IMR-90 (cell line): ENCODE data around the gene MUC5AC. TPM values are rescaled to one million over a fixed set of nuclear protein-coding genes. Genes with fewer than 3 reads are reported as not detected.
"Not testable (repeated sequence)": the region's sequence is repeated elsewhere in the genome, so short reads cannot be mapped to it uniquely, and the experiment has no call there.

Experiments
- ATAC-seq: fragments of 200-7000 bp; cut with Tn5 transposase; 2 replicates; pipeline ENCODE4 v1.9.1; 2020; ENCODE audit warnings: low read depth, mild to moderate bottlenecking, moderate library complexity
- BruUV-seq: library from RNA; stranded (reverse); fragments of 400-500 nt; replicated peaks from 2 replicates; lab custom pipeline; 2021; lab: Mats Ljungman, UMichigan
- CTCF ChIA-PET: fragments of 300-600 bp; formaldehyde crosslinking; extraction: SDS; loops from one replicate; lab custom pipeline; 2021; ENCODE audit warnings: antibody characterized with exemption; lab: Yijun Ruan, JAX
- POLR2A ChIA-PET: fragments of 300-600 bp; sonication (Branson Sonifier 250); formaldehyde crosslinking; loops from one replicate; lab custom pipeline; 2022; ENCODE audit warnings: antibody characterized with exemption; ENCODE audit not compliant: unreplicated experiment; lab: Charles Lee
- DNase-seq: peaks from one replicate; pipeline ENCODE4 v3.0.0; 2013
- H2AFZ ChIP-seq: replicated peaks from 2 replicates; pipeline ENCODE3; 2013; ENCODE audit warnings: low read length, mild to moderate bottlenecking; ENCODE audit not compliant: poor library complexity
- H2AK5ac ChIP-seq: 2 replicates; pipeline ENCODE4 v1.6.1; 2013; ENCODE audit warnings: low read depth, low read length, inconsistent platforms
- H2AK9ac ChIP-seq: replicated peaks from 2 replicates; pipeline ENCODE3; 2013; ENCODE audit warnings: mild to moderate bottlenecking, low read depth, low read length, moderate library complexity; ENCODE audit not compliant: poor library complexity
- H2BK120ac ChIP-seq: 2 replicates; pipeline ENCODE4 v1.6.1; 2013; ENCODE audit warnings: low read depth, low read length, inconsistent platforms
- H2BK15ac ChIP-seq: 3 replicates; pipeline ENCODE4 v1.6.1; 2013; ENCODE audit warnings: low read depth, low read length, inconsistent platforms
- H2BK20ac ChIP-seq: 2 replicates; pipeline ENCODE4 v1.6.1; 2013; ENCODE audit warnings: low read depth, mild to moderate bottlenecking, inconsistent platforms, low read length, moderate library complexity
- H2BK5ac ChIP-seq: 2 replicates; pipeline ENCODE4 v1.6.1; 2013; ENCODE audit warnings: mild to moderate bottlenecking, low read depth, low read length, inconsistent platforms; ENCODE audit not compliant: poor library complexity, severe bottlenecking
- H3K14ac ChIP-seq: replicated peaks from 2 replicates; pipeline ENCODE4 v1.6.1; 2013; ENCODE audit warnings: low read depth, low read length, inconsistent platforms
- H3K18ac ChIP-seq: 2 replicates; pipeline ENCODE4 v1.6.1; 2013; ENCODE audit warnings: low read depth, low read length, control low read depth
- H3K23ac ChIP-seq: 2 replicates; pipeline ENCODE4 v1.6.1; 2013; ENCODE audit warnings: low read depth, low read length, inconsistent platforms
- H3K27ac ChIP-seq: 2 replicates; pipeline ENCODE4 v1.5.1; 2013; ENCODE audit warnings: mild to moderate bottlenecking, control low read depth, low read length; ENCODE audit not compliant: insufficient read depth
- H3K27me3 ChIP-seq: 2 replicates; pipeline ENCODE4 v1.6.1; 2013; ENCODE audit warnings: low read length; ENCODE audit not compliant: control insufficient read depth, insufficient read depth
- H3K36me3 ChIP-seq: 2 replicates; pipeline ENCODE4 v1.6.1; 2013; ENCODE audit warnings: low read length, mixed read lengths; ENCODE audit not compliant: control insufficient read depth, insufficient read depth
- H3K4ac ChIP-seq: 2 replicates; pipeline ENCODE4 v1.6.1; 2013; ENCODE audit warnings: low read depth, low read length, inconsistent platforms
- H3K4me1 ChIP-seq: 2 replicates; pipeline ENCODE4 v1.6.1; 2013; ENCODE audit warnings: low read length, mixed read lengths; ENCODE audit not compliant: control insufficient read depth, insufficient read depth
- H3K4me2 ChIP-seq: 2 replicates; pipeline ENCODE4 v1.6.1; 2013; ENCODE audit warnings: low read depth, mild to moderate bottlenecking, control low read depth, low read length, moderate library complexity
- H3K4me3 ChIP-seq: 2 replicates; pipeline ENCODE4 v1.5.1; 2013; ENCODE audit warnings: low read depth, mild to moderate bottlenecking, control low read depth, low read length, moderate library complexity; ENCODE audit not compliant: insufficient read depth
- H3K56ac ChIP-seq: 2 replicates; pipeline ENCODE4 v1.6.1; 2013; ENCODE audit warnings: low read length, inconsistent platforms; ENCODE audit not compliant: insufficient read depth; ENCODE audit errors: extremely low read depth
- H3K79me1 ChIP-seq, 2 experiments: 2 replicates each; pipeline ENCODE4 v1.6.1; 2013; ENCODE audit warnings: low read length in 2 of 2, inconsistent platforms in 1 of 2, low read depth in 1 of 2
- H3K9ac ChIP-seq: 2 replicates; pipeline ENCODE4 v1.6.1; 2013; ENCODE audit warnings: low read depth, low read length, control low read depth
- H3K9me1 ChIP-seq: 2 replicates; pipeline ENCODE4 v1.6.1; 2013; ENCODE audit warnings: low read length, inconsistent platforms; ENCODE audit not compliant: insufficient read depth
- H3K9me3 ChIP-seq: 2 replicates; pipeline ENCODE4 v1.6.1; 2013; ENCODE audit warnings: low read length; ENCODE audit not compliant: control insufficient read depth, insufficient read depth
- H4K20me1 ChIP-seq: 2 replicates; pipeline ENCODE4 v1.6.1; 2013; ENCODE audit warnings: low read length, inconsistent platforms; ENCODE audit not compliant: insufficient read depth
- H4K5ac ChIP-seq: 2 replicates; pipeline ENCODE4 v1.6.1; 2013; ENCODE audit warnings: mild to moderate bottlenecking, low read depth, low read length, control low read depth
- H4K8ac ChIP-seq, 2 experiments: 2 replicates each; pipeline ENCODE4 v1.6.1; 2013; ENCODE audit warnings: low read depth in 2 of 2, low read length in 2 of 2, control low read depth in 1 of 2, inconsistent platforms in 1 of 2
- H4K91ac ChIP-seq: 2 replicates; pipeline ENCODE4 v1.6.1; 2013; ENCODE audit warnings: low read depth, low read length, inconsistent platforms; ENCODE audit not compliant: insufficient read depth
- WGBS, 2 experiments: methylation state at CpG; one replicate each; pipeline versions ENCODE4 v1.1.5 to v1.1.7; 2013; ENCODE audit warnings: missing lambda C conversion rate in 2 of 2; ENCODE audit not compliant: insufficient read length in 1 of 2; ENCODE audit errors: extremely low coverage in 2 of 2; 5-methylcytosine and 5-hydroxymethylcytosine counted together
- dilution Hi-C: fragments of 300-500 bp; cut with HindIII; formaldehyde crosslinking; loops from one replicate; pipeline ENCODE4 v1.14.3; 2018; ENCODE audit warnings: low sequenced_read_pairs; ENCODE audit not compliant: unreplicated experiment
- in situ Hi-C: fragments of 300-500 bp; cut with MboI; formaldehyde crosslinking; loops from 3 replicates; pipeline ENCODE4 v1.14.3; 2019; ENCODE audit warnings: low sequenced_read_pairs, inconsistent platforms, mixed read lengths
- intact Hi-C: fragments of 100-400 bp; cut with micrococcal nuclease; formaldehyde crosslinking; loops from 2 replicates; pipeline ENCODE4 v1.10.0; 2022
- polyA plus RNA-seq, 3 experiments: library from polyadenylated mRNA; depleted of rRNA; stranded (reverse); fragments of >200 nt; gene quantifications; 2 replicates each; pipeline ENCODE4 v1.2.3, GENCODE V29; 2012; ENCODE audit warnings: low replicate concordance in 1 of 3
- total RNA-seq: library from RNA; depleted of rRNA; stranded (reverse); fragments of >200 nt; gene quantifications from 2 replicates; pipeline ENCODE4 v1.2.3, GENCODE V29; 2012

The MUC5AC gene
- total and polyA plus RNA-seq, 2 of the 4 experiments (the other 2 are of a cell fraction), result 0.02 TPM; not detected in 1

DNA sequence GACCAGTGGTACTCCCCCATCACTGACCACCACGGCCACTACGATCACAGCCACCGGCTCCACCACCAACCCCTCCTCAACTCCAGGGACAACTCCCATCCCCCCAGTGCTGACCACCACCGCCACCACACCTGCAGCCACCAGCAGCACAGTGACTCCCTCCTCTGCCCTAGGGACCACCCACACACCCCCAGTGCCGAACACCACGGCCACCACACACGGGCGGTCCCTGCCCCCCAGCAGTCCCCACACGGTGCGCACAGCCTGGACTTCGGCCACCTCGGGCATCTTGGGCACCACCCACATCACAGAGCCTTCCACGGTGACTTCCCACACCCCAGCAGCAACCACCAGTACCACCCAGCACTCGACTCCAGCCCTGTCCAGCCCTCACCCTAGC lies 89.3 kb downstream of the MUC5AC start:
- DNase-seq, H3K23ac ChIP-seq, H3K27me3 ChIP-seq, H3K9me1 ChIP-seq, H3K4me1 ChIP-seq, H3K27ac ChIP-seq, H3K9me3 ChIP-seq, H4K8ac ChIP-seq, H2BK5ac ChIP-seq, H3K9ac ChIP-seq, H2AK5ac ChIP-seq, H2AK9ac ChIP-seq, H3K4me3 ChIP-seq, H2BK15ac ChIP-seq, intact Hi-C loops, in situ Hi-C loops, H3K56ac ChIP-seq, H3K79me1 ChIP-seq, H3K4ac ChIP-seq, H2BK20ac ChIP-seq, H3K18ac ChIP-seq, H4K5ac ChIP-seq, H4K20me1 ChIP-seq, H2AFZ ChIP-seq, BruUV-seq, H3K4me2 ChIP-seq, H4K91ac ChIP-seq, H2BK120ac ChIP-seq, H3K36me3 ChIP-seq, POLR2A ChIA-PET, dilution Hi-C loops, ATAC-seq, H3K14ac ChIP-seq, CTCF ChIA-PET: not testable (repeated sequence)
- no CpG with 5 or more reads among the region's 14 CpGs for WGBS, 2 experiments

DNA sequence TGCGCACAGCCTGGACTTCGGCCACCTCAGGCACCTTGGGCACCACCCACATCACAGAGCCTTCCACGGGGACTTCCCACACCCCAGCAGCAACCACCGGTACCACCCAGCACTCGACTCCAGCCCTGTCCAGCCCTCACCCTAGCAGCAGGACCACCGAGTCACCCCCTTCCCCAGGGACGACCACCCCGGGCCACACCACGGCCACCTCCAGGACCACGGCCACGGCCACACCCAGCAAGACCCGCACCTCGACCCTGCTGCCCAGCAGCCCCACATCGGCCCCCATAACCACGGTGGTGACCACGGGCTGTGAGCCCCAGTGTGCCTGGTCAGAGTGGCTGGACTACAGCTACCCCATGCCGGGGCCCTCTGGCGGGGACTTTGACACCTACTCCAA lies 91.2 kb downstream of the MUC5AC start:
- in situ Hi-C loops, H2BK15ac ChIP-seq, H3K4me2 ChIP-seq, H2AFZ ChIP-seq, H3K9ac ChIP-seq, H2AK9ac ChIP-seq, DNase-seq, H3K4me1 ChIP-seq, H3K4me3 ChIP-seq, POLR2A ChIA-PET, H3K79me1 ChIP-seq, H2BK120ac ChIP-seq, H2BK5ac ChIP-seq, H3K14ac ChIP-seq, H3K36me3 ChIP-seq, H2BK20ac ChIP-seq, H3K27ac ChIP-seq, H3K23ac ChIP-seq, CTCF ChIA-PET, H3K18ac ChIP-seq, H4K8ac ChIP-seq, H3K9me1 ChIP-seq, H3K27me3 ChIP-seq, H4K20me1 ChIP-seq, BruUV-seq, H3K4ac ChIP-seq, H4K5ac ChIP-seq, intact Hi-C loops, dilution Hi-C loops, ATAC-seq, H3K56ac ChIP-seq, H4K91ac ChIP-seq, H2AK5ac ChIP-seq: not testable (repeated sequence)
- H3K9me3 ChIP-seq, result peaks cover 13% of the 10 kb centered on the region; the same call in 1 of the 2 replicates
- no CpG with 5 or more reads among the region's 18 CpGs for WGBS, 2 experiments
